Measurements from ENCODE around the gene TMEM128.

DNA sequence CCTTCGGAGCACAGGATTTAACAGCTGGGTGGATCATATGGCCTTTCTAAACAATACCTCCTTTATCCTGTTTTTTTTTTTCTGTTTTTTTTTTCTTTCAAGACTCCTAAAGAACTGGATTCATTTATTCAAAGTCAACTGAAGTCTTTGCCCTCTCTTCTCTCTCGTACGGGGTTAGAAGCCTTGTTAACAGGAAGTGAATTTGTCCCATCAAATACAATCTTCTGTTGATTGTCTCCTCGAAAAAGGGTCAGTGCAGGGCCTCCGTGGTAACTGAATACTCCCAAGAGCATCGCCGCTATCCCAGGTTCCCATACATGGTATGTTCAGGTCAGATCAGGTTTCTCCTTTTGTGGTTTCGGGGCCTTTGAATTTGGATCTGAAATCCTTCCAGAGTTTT is 1.8 kb upstream of the TMEM128 start:
- TF ChIP-seq, protein P1, sequence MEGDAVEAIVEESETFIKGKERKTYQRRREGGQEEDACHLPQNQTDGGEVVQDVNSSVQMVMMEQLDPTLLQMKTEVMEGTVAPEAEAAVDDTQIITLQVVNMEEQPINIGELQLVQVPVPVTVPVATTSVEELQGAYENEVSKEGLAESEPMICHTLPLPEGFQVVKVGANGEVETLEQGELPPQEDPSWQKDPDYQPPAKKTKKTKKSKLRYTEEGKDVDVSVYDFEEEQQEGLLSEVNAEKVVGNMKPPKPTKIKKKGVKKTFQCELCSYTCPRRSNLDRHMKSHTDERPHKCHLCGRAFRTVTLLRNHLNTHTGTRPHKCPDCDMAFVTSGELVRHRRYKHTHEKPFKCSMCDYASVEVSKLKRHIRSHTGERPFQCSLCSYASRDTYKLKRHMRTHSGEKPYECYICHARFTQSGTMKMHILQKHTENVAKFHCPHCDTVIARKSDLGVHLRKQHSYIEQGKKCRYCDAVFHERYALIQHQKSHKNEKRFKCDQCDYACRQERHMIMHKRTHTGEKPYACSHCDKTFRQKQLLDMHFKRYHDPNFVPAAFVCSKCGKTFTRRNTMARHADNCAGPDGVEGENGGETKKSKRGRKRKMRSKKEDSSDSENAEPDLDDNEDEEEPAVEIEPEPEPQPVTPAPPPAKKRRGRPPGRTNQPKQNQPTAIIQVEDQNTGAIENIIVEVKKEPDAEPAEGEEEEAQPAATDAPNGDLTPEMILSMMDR (IDR thresholded peaks at IDR 0.05), result no peak
- no peak for TF ChIP-seq POLR2A (IDR thresholded peaks at IDR 0.05)
